Adipose tissue (tissue), 3 donors: ENCODE results near the gene ARHGAP36. TPM values are rescaled to one million over a fixed set of nuclear protein-coding genes. Genes with fewer than 3 reads are reported as not detected.

Experiments used
- H3K27ac ChIP-seq: one replicate; pipeline ENCODE4 v1.5.1; 2013; ENCODE audit warnings: low read depth, low read length
- WGBS, 3 donors: extraction: QIAGEN DNeasy Blood & Tissue Kit; methylation state at CpG; one replicate each; pipeline ENCODE4 v1.1.7; 2013; 5-methylcytosine and 5-hydroxymethylcytosine counted together
- polyA plus RNA-seq, 3 donors: library from polyadenylated mRNA; stranded (reverse); fragments of 200-250 nt; gene quantifications; one replicate each; pipeline ENCODE4 v1.2.3, GENCODE V29; 2013
- donor health status: healthy with polysubstance abuse.
- donor health status: Bipolar disorder and iron deficiency.
- donor health status: healthy.

The ARHGAP36 gene
- polyA plus RNA-seq, 3 donors = not detected

- no peak overlapping the region for H3K27ac ChIP-seq
- 4 to 27% (median 7%) methylated on average over 16 to 19 of the region's 19 CpGs for WGBS, 3 donors
Measured at GRCh38 chrX:131067216-131067615, 9.1 kb downstream of the ARHGAP36 start.

GRCh38 chrX:131067846-131068745 lies 9.9 kb downstream of the ARHGAP36 start:
- H3K27ac ChIP-seq = no peak overlapping the region
- 1 to 34% (median 2%) methylated on average over 38 to 40 of the region's 41 CpGs for WGBS, 3 donors

- WGBS, 3 donors = 6 to 17% (median 8%) methylated on average over 26 of the region's 26 CpGs
- no peak overlapping the region for H3K27ac ChIP-seq
Measured at GRCh38 chrX:131068945-131069719, 11.0 kb downstream of the ARHGAP36 start.

GRCh38 chrX:131072871-131073571 lies 14.9 kb downstream of the ARHGAP36 start:
- 3 to 28% (median 6%) methylated on average over 34 to 39 of the region's 39 CpGs for WGBS, 3 donors
- no peak overlapping the region for H3K27ac ChIP-seq

GRCh38 chrX:131073607-131074006 lies 15.5 kb downstream of the ARHGAP36 start:
- 4 to 21% (median 5%) methylated on average over 4 of the region's 4 CpGs for WGBS, 3 donors
- H3K27ac ChIP-seq = no peak overlapping the region

GRCh38 chrX:131081772-131082740 lies 23.9 kb downstream of the ARHGAP36 start:
- WGBS, 3 donors = 2 to 28% (median 2%) methylated on average over 58 to 75 of the region's 75 CpGs
- H3K27ac ChIP-seq = no peak overlapping the region

- H3K27ac ChIP-seq = no peak overlapping the region
- whole genome bisulfite sequencing, 3 donors = 1 to 25% (median 3%) methylated on average over 22 to 34 of the region's 34 CpGs
Measured at GRCh38 chrX:131083510-131084142, 25.5 kb downstream of the ARHGAP36 start.

GRCh38 chrX:131084145-131084544 lies 26.0 kb downstream of the ARHGAP36 start:
- 7 to 25% (median 12%) methylated on average over 5 to 7 of the region's 7 CpGs for WGBS, 3 donors
- no peak overlapping the region for H3K27ac ChIP-seq

- WGBS, 3 donors = 93 to 96% (median 96%) methylated on average over 27 of the region's 27 CpGs
- no peak overlapping the region for H3K27ac ChIP-seq
Measured at GRCh38 chrX:131136776-131137175, 78.6 kb downstream of the ARHGAP36 start.

GRCh38 chrX:131139072-131139471 lies 80.9 kb downstream of the ARHGAP36 start:
- H3K27ac ChIP-seq = no peak overlapping the region
- 71 to 86% (median 76%) methylated on average over 2 of the region's 2 CpGs for WGBS, 3 donors

Other genes starting within 250 kb of the ARHGAP36 start
- gene ENOX2, start 155.1 kb upstream of the ARHGAP36 start, polyA plus RNA-seq = 10 to 100 TPM in 1 of 3 donors, 1 to 10 TPM in 2; 2.8 to 18.6 (median 5.3) TPM
- under 1 TPM in 2 of 3 donors, not detected in 1; 0.30 to 0.43 TPM for gene IGSF1, start 231.0 kb downstream of the ARHGAP36 start, polyA plus RNA-seq